Body of pancreas (tissue), 4 donors: ENCODE measurements around the gene PLPP1.

Source experiments
- POLR2A ChIP-seq, 3 donors: fragments of 450-650 bp; IDR thresholded peaks; one replicate each; pipeline ENCODE4 v1.6.1; 2016; ENCODE audit warnings: antibody characterized with exemption in 3 of 3, mild to moderate bottlenecking in 2 of 3
- TF ChIP-seq, protein P1 (sequence below), 7 experiments: fragments of 450-650 bp in 4 of 7; fragments of 200-600 bp in 3 of 7; sonication (generic) in 3 of 7; IDR thresholded peaks; one replicate each; pipeline ENCODE4 v1.5.1; 2016 to 2019; ENCODE audit warnings: antibody characterized with exemption in 7 of 7

- TF ChIP-seq, protein P1, sequence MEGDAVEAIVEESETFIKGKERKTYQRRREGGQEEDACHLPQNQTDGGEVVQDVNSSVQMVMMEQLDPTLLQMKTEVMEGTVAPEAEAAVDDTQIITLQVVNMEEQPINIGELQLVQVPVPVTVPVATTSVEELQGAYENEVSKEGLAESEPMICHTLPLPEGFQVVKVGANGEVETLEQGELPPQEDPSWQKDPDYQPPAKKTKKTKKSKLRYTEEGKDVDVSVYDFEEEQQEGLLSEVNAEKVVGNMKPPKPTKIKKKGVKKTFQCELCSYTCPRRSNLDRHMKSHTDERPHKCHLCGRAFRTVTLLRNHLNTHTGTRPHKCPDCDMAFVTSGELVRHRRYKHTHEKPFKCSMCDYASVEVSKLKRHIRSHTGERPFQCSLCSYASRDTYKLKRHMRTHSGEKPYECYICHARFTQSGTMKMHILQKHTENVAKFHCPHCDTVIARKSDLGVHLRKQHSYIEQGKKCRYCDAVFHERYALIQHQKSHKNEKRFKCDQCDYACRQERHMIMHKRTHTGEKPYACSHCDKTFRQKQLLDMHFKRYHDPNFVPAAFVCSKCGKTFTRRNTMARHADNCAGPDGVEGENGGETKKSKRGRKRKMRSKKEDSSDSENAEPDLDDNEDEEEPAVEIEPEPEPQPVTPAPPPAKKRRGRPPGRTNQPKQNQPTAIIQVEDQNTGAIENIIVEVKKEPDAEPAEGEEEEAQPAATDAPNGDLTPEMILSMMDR (IDR thresholded peaks at IDR 0.05) = no peak
- no peak for TF ChIP-seq POLR2A (IDR thresholded peaks at IDR 0.05)
Observed at GRCh38 chr5:55547781-55548180, 13.0 kb upstream of the PLPP1 start.
